HEK293 (cell line): Measurements from ENCODE around the gene VASP.
A peak's percentile ranks its signal among the peaks of the same experiment; 100 is the strongest.

Experiments used
- CTCF ChIA-PET: fragments of 350-600 bp; formaldehyde crosslinking; extraction: SDS; loops from one replicate; lab custom pipeline; 2021; ENCODE audit warnings: antibody characterized with exemption; lab: Yijun Ruan, JAX
- POLR2A ChIA-PET: fragments of 300-600 bp; formaldehyde crosslinking; extraction: SDS; loops from one replicate; lab custom pipeline; 2020; ENCODE audit warnings: antibody characterized with exemption, inconsistent platforms; lab: Yijun Ruan, JAX
- H3K27ac ChIP-seq: fragments of 200-500 bp; sonication (Bioruptor generic); 2 replicates; pipeline ENCODE4 v1.5.1; 2014; ENCODE audit warnings: low read depth, low read length, control low read depth, inconsistent platforms; ENCODE audit errors: extremely low read depth
- H3K36me3 ChIP-seq, 2 experiments: fragments of 200-500 bp in 1 of 2; sonication (Bioruptor generic) in 1 of 2; 1 replicate in 1 of 2; 2 replicates in 1 of 2; pipeline ENCODE4 v1.5.1; 2014 to 2017; ENCODE audit warnings: inconsistent platforms in 2 of 2, low read length in 2 of 2; ENCODE audit not compliant: control insufficient read depth in 2 of 2, insufficient read depth in 1 of 2
- H3K4me1 ChIP-seq: fragments of 200-500 bp; sonication (Bioruptor generic); 2 replicates; pipeline ENCODE4 v1.5.1; 2014; ENCODE audit warnings: mild to moderate bottlenecking, low read length, inconsistent platforms; ENCODE audit not compliant: control insufficient read depth, insufficient read depth
- H3K4me3 ChIP-seq: 2 replicates; pipeline ENCODE4 v1.5.1; 2011; ENCODE audit warnings: low read depth, mild to moderate bottlenecking, control low read depth, low read length, moderate library complexity
- H3K9me3 ChIP-seq: fragments of 200-500 bp; sonication (Bioruptor generic); 2 replicates; pipeline ENCODE4 v1.5.1; 2014; ENCODE audit warnings: low read depth, low read length, inconsistent platforms; ENCODE audit not compliant: control insufficient read depth, insufficient read depth
- EGR2 ChIP-seq: fragments of 450-650 bp; formaldehyde crosslinking; IDR thresholded peaks from 2 replicates; pipeline ENCODE4 v1.5.1; 2016; ENCODE audit warnings: low read depth, missing biosample characterization, missing genetic modification characterization
- KLF1 ChIP-seq: fragments of 450-650 bp; formaldehyde crosslinking; IDR thresholded peaks from 2 replicates; pipeline ENCODE4 v1.5.1; 2016; ENCODE audit warnings: missing biosample characterization, missing genetic modification characterization
- KLF7 ChIP-seq: fragments of 450-650 bp; formaldehyde crosslinking; IDR thresholded peaks from 2 replicates; pipeline ENCODE4 v1.5.1; 2016; ENCODE audit warnings: missing biosample characterization, missing genetic modification characterization, borderline replicate concordance
- OSR2 ChIP-seq: fragments of 450-650 bp; formaldehyde crosslinking; IDR thresholded peaks from 2 replicates; pipeline ENCODE4 v1.5.1; 2016; ENCODE audit warnings: missing biosample characterization, missing genetic modification characterization
- ZFP3 ChIP-seq: fragments of 450-650 bp; formaldehyde crosslinking; IDR thresholded peaks from 2 replicates; pipeline ENCODE4 v1.5.1; 2016; ENCODE audit warnings: low read depth, missing biosample characterization, missing genetic modification characterization
- ZFP37 ChIP-seq: fragments of 450-650 bp; formaldehyde crosslinking; IDR thresholded peaks from 2 replicates; pipeline ENCODE4 v1.5.1; 2016; ENCODE audit warnings: missing biosample characterization, missing genetic modification characterization
- ZNF132 ChIP-seq: fragments of 450-650 bp; formaldehyde crosslinking; IDR thresholded peaks from 2 replicates; pipeline ENCODE4 v1.5.1; 2017; ENCODE audit warnings: missing biosample characterization, missing genetic modification characterization, borderline replicate concordance
- ZNF24 ChIP-seq: fragments of 450-650 bp; formaldehyde crosslinking; IDR thresholded peaks from 2 replicates; pipeline ENCODE4 v1.5.1; 2016; ENCODE audit warnings: missing biosample characterization, missing genetic modification characterization
- ZNF302 ChIP-seq: fragments of 450-650 bp; formaldehyde crosslinking; IDR thresholded peaks from 2 replicates; pipeline ENCODE4 v1.5.1; 2016; ENCODE audit warnings: missing biosample characterization, missing genetic modification characterization, low read depth
- ZNF335 ChIP-seq: fragments of 450-650 bp; formaldehyde crosslinking; conservative IDR thresholded peaks from 2 replicates; pipeline ENCODE4 v1.5.1; 2016; ENCODE audit warnings: missing biosample characterization, missing genetic modification characterization
- ZNF404 ChIP-seq: fragments of 450-650 bp; formaldehyde crosslinking; IDR thresholded peaks from 2 replicates; pipeline ENCODE4 v1.5.1; 2017; ENCODE audit warnings: missing biosample characterization, missing genetic modification characterization
- ZNF48 ChIP-seq: fragments of 450-650 bp; formaldehyde crosslinking; IDR thresholded peaks from 2 replicates; pipeline ENCODE4 v1.5.1; 2016; ENCODE audit warnings: missing biosample characterization, missing genetic modification characterization
- ZNF510 ChIP-seq: fragments of 450-650 bp; formaldehyde crosslinking; IDR thresholded peaks from 2 replicates; pipeline ENCODE4 v1.5.1; 2018; ENCODE audit warnings: mild to moderate bottlenecking, missing genetic modification characterization, missing biosample characterization; ENCODE audit not compliant: insufficient replicate concordance
- ZNF654 ChIP-seq: fragments of 450-650 bp; formaldehyde crosslinking; IDR thresholded peaks from 2 replicates; pipeline ENCODE4 v1.5.1; 2016; ENCODE audit warnings: low read depth, missing biosample characterization, missing genetic modification characterization
- ZNF658 ChIP-seq: fragments of 450-650 bp; formaldehyde crosslinking; IDR thresholded peaks from 2 replicates; pipeline ENCODE4; 2016; ENCODE audit warnings: missing biosample characterization, missing genetic modification characterization
- ZNF660 ChIP-seq: fragments of 450-650 bp; IDR thresholded peaks from 2 replicates; pipeline ENCODE4 v1.5.1; 2018; ENCODE audit warnings: missing biosample characterization, mild to moderate bottlenecking, missing genetic modification characterization
- ZNF843 ChIP-seq: fragments of 450-650 bp; formaldehyde crosslinking; IDR thresholded peaks from 2 replicates; pipeline ENCODE4 v1.5.1; 2016; ENCODE audit warnings: missing biosample characterization, missing genetic modification characterization
- ZXDB ChIP-seq: fragments of 450-650 bp; formaldehyde crosslinking; IDR thresholded peaks from 2 replicates; pipeline ENCODE4 v1.5.1; 2016; ENCODE audit warnings: missing biosample characterization, missing genetic modification characterization
- TF ChIP-seq, protein P1 (sequence below): fragments of 450-650 bp; formaldehyde crosslinking; IDR thresholded peaks from 2 replicates; pipeline ENCODE4 v1.5.1; 2017; ENCODE audit warnings: missing biosample characterization, missing genetic modification characterization
- TF ChIP-seq, protein P2 (sequence below): fragments of 450-650 bp; formaldehyde crosslinking; IDR thresholded peaks from 2 replicates; pipeline ENCODE4 v1.5.1; 2016; ENCODE audit warnings: missing biosample characterization, missing genetic modification characterization
- TF ChIP-seq, protein P3 (sequence below): fragments of 450-650 bp; IDR thresholded peaks from 2 replicates; pipeline ENCODE4 v1.5.1; 2018; ENCODE audit warnings: missing biosample characterization, missing genetic modification characterization

Gene VASP

GRCh38 chr19:45523642-45524256 lies 16.5 kb downstream of the VASP start (continued):
- 0 out of 2 replicates have a peak, but pooled peaks have one; percentile 35 for TF ChIP-seq ZXDB (tag by site-specific recombination)
- TF ChIP-seq, protein P1, sequence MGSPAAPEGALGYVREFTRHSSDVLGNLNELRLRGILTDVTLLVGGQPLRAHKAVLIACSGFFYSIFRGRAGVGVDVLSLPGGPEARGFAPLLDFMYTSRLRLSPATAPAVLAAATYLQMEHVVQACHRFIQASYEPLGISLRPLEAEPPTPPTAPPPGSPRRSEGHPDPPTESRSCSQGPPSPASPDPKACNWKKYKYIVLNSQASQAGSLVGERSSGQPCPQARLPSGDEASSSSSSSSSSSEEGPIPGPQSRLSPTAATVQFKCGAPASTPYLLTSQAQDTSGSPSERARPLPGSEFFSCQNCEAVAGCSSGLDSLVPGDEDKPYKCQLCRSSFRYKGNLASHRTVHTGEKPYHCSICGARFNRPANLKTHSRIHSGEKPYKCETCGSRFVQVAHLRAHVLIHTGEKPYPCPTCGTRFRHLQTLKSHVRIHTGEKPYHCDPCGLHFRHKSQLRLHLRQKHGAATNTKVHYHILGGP (tag by site-specific recombination): no peak
- peak; percentile 79 for TF ChIP-seq ZNF654
- TF ChIP-seq ZNF335 (tag by site-specific recombination): peak; percentile 58
- TF ChIP-seq, protein P2, sequence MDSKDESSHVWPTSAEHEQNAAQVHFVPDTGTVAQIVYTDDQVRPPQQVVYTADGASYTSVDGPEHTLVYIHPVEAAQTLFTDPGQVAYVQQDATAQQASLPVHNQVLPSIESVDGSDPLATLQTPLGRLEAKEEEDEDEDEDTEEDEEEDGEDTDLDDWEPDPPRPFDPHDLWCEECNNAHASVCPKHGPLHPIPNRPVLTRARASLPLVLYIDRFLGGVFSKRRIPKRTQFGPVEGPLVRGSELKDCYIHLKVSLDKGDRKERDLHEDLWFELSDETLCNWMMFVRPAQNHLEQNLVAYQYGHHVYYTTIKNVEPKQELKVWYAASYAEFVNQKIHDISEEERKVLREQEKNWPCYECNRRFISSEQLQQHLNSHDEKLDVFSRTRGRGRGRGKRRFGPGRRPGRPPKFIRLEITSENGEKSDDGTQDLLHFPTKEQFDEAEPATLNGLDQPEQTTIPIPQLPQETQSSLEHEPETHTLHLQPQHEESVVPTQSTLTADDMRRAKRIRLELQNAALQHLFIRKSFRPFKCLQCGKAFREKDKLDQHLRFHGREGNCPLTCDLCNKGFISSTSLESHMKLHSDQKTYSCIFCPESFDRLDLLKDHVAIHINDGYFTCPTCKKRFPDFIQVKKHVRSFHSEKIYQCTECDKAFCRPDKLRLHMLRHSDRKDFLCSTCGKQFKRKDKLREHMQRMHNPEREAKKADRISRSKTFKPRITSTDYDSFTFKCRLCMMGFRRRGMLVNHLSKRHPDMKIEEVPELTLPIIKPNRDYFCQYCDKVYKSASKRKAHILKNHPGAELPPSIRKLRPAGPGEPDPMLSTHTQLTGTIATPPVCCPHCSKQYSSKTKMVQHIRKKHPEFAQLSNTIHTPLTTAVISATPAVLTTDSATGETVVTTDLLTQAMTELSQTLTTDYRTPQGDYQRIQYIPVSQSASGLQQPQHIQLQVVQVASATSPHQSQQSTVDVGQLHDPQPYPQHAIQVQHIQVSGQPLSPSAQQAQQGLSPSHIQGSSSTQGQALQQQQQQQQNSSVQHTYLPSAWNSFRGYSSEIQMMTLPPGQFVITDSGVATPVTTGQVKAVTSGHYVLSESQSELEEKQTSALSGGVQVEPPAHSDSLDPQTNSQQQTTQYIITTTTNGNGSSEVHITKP (tag by site-specific recombination): peak; percentile 82
- no peak for TF ChIP-seq OSR2
- TF ChIP-seq ZNF132 (tag by site-specific recombination): no peak
- 0 out of 2 replicates have a peak, but pooled peaks have one; percentile 33 for TF ChIP-seq ZNF660 (tag by site-specific recombination)
- 0 out of 2 replicates have a peak, but pooled peaks have one; percentile 20 for TF ChIP-seq KLF1
- TF ChIP-seq ZNF404 (tag by site-specific recombination): no peak
- no peak for TF ChIP-seq EGR2
- TF ChIP-seq, protein P3, sequence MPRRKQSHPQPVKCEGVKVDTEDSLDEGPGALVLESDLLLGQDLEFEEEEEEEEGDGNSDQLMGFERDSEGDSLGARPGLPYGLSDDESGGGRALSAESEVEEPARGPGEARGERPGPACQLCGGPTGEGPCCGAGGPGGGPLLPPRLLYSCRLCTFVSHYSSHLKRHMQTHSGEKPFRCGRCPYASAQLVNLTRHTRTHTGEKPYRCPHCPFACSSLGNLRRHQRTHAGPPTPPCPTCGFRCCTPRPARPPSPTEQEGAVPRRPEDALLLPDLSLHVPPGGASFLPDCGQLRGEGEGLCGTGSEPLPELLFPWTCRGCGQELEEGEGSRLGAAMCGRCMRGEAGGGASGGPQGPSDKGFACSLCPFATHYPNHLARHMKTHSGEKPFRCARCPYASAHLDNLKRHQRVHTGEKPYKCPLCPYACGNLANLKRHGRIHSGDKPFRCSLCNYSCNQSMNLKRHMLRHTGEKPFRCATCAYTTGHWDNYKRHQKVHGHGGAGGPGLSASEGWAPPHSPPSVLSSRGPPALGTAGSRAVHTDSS (tag by site-specific recombination): peak; percentile 30; the same call in 1 of the 2 replicates
- TF ChIP-seq ZFP3: no peak
- no peak for TF ChIP-seq ZNF302 (tag by site-specific recombination)
- 0 out of 2 replicates have a peak, but pooled peaks have one; percentile 1 for TF ChIP-seq ZNF24 (tag by site-specific recombination)
- no peak for TF ChIP-seq KLF7
- TF ChIP-seq, all 188 proteins: peak for 18

DNA sequence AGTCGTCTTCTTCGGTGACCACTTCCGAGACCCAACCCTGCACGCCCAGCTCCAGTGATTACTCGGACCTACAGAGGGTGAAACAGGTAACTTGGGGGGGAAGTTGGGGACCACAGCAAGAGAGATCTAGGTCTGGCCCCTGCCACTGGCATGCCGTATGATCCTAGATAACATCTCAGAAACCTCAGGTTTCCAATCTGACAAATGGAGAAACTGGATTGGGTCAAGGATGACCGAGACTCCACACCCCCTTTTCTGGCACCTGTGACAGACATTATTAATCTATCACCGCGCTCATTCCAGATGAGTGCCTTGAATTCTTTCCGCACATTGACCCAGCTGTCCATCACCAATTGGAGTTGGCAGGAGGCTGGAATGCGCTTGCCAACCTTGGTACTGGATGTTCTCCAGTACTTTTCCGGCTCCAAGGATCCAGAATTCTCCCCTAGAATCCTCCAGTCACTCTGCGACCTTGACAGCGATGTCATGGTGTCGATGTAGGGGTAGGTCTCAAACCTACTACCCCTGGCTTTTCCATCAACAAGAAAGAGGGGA lies 17.4 kb downstream of the VASP start:
- no peak for TF ChIP-seq ZNF843
- TF ChIP-seq ZFP37 (tag by site-specific recombination): no peak
- TF ChIP-seq ZNF48 (tag by site-specific recombination): no peak
- no peak for TF ChIP-seq ZNF658 (tag by site-specific recombination)
- TF ChIP-seq ZNF510 (tag by site-specific recombination): no peak
- Histone ChIP-seq H3K27ac (no peak overlapping the region), H3K36me3 (peaks cover 14 to 40% of the 10 kb centered on the region in 2 experiments; a peak in 2 of 3 replicates), H3K4me3 (no peak overlapping the region), H3K9me3 (no peaks in the 10 kb centered on the region), H3K4me1 (no peaks in the 10 kb centered on the region)
- ChIA-PET POLR2A (no interaction called here), CTCF (interaction anchor here (0.6 to 7.6 kb wide), 14 partner anchors 18 to 169 kb away, joined by 3 to 40 read pairs (median 4); no protein-coding TSS in a partner anchor)
